A673 (cell line): ENCODE data around the gene PIGS.

Experiments used
- CTCF ChIP-seq: fragments of 300-800, 200-600 bp; sonication (generic); conservative IDR thresholded peaks from 2 replicates; pipeline ENCODE4 v1.5.1; 2017; ENCODE audit warnings: low read depth, mild to moderate bottlenecking, antibody characterized with exemption, low read length, moderate library complexity, mixed read lengths
- EZH2 ChIP-seq: fragments of 200-600 bp; sonication (generic); IDR thresholded peaks from 2 replicates; pipeline ENCODE4 v1.6.1; 2017; ENCODE audit warnings: borderline replicate concordance, low read depth, mild to moderate bottlenecking, mixed read lengths, antibody characterized with exemption, low read length; ENCODE audit not compliant: poor library complexity, severe bottlenecking

DNA sequence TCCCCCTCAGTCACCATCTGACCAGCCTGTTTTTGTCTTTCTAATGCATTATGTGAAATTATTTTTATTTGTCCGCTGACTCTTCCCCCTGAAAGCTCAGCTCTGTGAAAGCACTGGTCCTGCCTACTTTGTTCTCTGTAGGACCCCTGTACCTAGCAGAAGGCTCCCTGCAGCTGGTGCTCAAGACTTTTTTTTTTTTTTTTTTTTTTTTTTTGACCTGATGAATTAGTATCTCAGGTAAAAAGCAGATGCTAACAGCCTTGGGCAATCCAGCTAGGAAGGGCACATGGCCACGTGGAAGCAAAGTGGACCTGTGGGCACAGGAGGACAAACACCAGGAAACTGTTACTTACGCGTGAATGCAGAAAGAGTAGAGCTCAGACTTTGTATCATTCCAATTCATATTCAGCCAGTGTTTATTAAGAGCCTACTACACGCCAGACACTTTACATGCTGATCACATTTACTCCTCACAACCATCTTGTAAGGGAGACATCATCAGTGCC lies 18.3 kb downstream of the PIGS start:
- no peak for TF ChIP-seq CTCF
- TF ChIP-seq EZH2, result no peak
